Activated T-helper 9 cell treated with anti-CD3 and anti-CD28 coated beads, Interleukin-2, amount 50 U/mL, for 16 hours (primary cell): ENCODE data around the gene ACTR3C.

Experiments
- DNase-seq: peaks from one replicate; pipeline ENCODE4 v3.0.0-alpha.2; 2020; ENCODE audit warnings: low read depth

Gene ACTR3C

GRCh38 chr7:150358988-150359621, 35.8 kb upstream of the ACTR3C start:
- no peak for DNase-seq

GRCh38 chr7:150358433-150358832, 35.1 kb upstream of the ACTR3C start:
- DNase-seq = no peak

GRCh38 chr7:150357771-150358427, 34.6 kb upstream of the ACTR3C start:
- DNase-seq = no peak

GRCh38 chr7:150357270-150357669, 33.9 kb upstream of the ACTR3C start:
- DNase-seq = peak; percentile 50

- no peak for DNase-seq
Observed at GRCh38 chr7:150356265-150356897, 33.0 kb upstream of the ACTR3C start.

- DNase-seq = no peak
Observed at GRCh38 chr7:150355666-150356059, 32.3 kb upstream of the ACTR3C start.

- no peak for DNase-seq
Observed at GRCh38 chr7:150351587-150352194, 28.3 kb upstream of the ACTR3C start.

- DNase-seq = no peak
Observed at GRCh38 chr7:150346922-150347321, 23.6 kb upstream of the ACTR3C start.

- no peak for DNase-seq
Observed at GRCh38 chr7:150345012-150345411, 21.7 kb upstream of the ACTR3C start.

GRCh38 chr7:150344299-150344698, 21.0 kb upstream of the ACTR3C start:
- DNase-seq = no peak

GRCh38 chr7:150343225-150343624, 19.9 kb upstream of the ACTR3C start:
- DNase-seq = no peak

- DNase-seq = no peak
Observed at GRCh38 chr7:150342121-150342408, 18.7 kb upstream of the ACTR3C start.

- no peak for DNase-seq
Observed at GRCh38 chr7:150341263-150342120, 18.1 kb upstream of the ACTR3C start, which contains the start of gene RARRES2. RARRES2 (minus strand) TSS chr7:150341629; CDS start chr7:150340609, 1,020 bp downstream.

- no peak for DNase-seq
Observed at GRCh38 chr7:150340875-150341262, 17.5 kb upstream of the ACTR3C start.

GRCh38 chr7:150340024-150340749, 16.8 kb upstream of the ACTR3C start:
- DNase-seq = no peak

- DNase-seq = no peak
Observed at GRCh38 chr7:150339409-150339809, 16.1 kb upstream of the ACTR3C start.

GRCh38 chr7:150338166-150338829, 15.0 kb upstream of the ACTR3C start:
- DNase-seq = no peak

- no peak for DNase-seq
Observed at GRCh38 chr7:150337659-150338081, 14.3 kb upstream of the ACTR3C start.

GRCh38 chr7:150337179-150337578, 13.8 kb upstream of the ACTR3C start:
- no peak for DNase-seq

- DNase-seq = no peak
Observed at GRCh38 chr7:150336746-150337145, 13.4 kb upstream of the ACTR3C start.

- DNase-seq = no peak
Observed at GRCh38 chr7:150335774-150336112, 12.4 kb upstream of the ACTR3C start.
